ENCODE results near the gene MED9.
A peak's percentile ranks its signal among the peaks of the same experiment; 100 is the strongest.
"Not testable (repeated sequence)": the region's sequence is repeated elsewhere in the genome, so short reads cannot be mapped to it uniquely, and the experiment has no call there.

Gene MED9

GRCh38 chr17:17476865-17477467 is at the start of gene MED9:
Gene MED9, plus strand, starts transcription at chr17:17477000. Its CDS starts 42 bp downstream, at chr17:17477042.
- DNase-seq (ENCODE audit: low read depth in 2 of 2), result peak; percentile 89 to 91

- no peak for DNase-seq (ENCODE audit: low read depth in 2 of 2)
Measured at GRCh38 chr17:17429222-17429621, 47.6 kb upstream of the MED9 start.

GRCh38 chr17:17430924-17431323 is 45.9 kb upstream of the MED9 start:
- not testable (repeated sequence) for DNase-seq (ENCODE audit: low read depth in 2 of 2)

GRCh38 chr17:17431605-17432004 is 45.2 kb upstream of the MED9 start:
- no peak for DNase-seq (ENCODE audit: low read depth in 2 of 2)

DNA sequence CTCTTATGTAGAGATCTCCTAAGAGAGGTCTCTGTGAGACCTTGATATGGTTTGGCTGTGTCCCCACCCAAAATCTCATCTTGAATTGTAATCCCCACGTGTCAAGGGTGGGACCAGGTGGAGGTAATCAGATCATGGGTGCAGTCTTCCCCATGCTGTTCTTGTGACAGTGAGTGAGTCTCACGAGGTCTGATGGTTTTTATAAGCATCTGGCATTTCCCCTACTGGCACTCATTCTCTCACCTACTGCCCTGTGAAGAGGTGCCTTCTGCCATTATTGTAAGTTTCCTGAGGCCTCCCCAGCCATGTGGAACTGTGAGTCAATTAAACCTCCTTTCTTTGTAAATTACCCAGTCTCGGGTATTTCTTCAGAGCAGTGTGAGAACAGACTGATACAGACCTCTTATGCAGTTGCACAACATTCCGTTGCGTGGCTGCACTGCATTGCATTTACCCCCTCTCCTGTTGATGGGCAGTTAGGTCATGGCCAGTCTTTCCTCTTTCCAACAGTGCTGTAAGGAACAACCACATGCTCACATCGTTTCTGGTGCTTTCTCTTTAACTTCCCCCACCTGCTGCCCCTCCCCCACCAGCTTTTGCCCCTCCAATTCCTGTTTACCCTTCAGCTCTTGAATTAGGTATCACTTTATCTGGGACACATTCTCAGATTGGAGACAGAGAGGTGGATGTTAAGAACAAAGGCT is 43.6 kb upstream of the MED9 start:
- DNase-seq (ENCODE audit: low read depth in 2 of 2), result no peak

- DNase-seq (ENCODE audit: low read depth in 2 of 2), result no peak
Measured at GRCh38 chr17:17434477-17434876, 42.3 kb upstream of the MED9 start.

GRCh38 chr17:17435323-17435722 is 41.5 kb upstream of the MED9 start:
- no peak for DNase-seq (ENCODE audit: low read depth in 2 of 2)

DNA sequence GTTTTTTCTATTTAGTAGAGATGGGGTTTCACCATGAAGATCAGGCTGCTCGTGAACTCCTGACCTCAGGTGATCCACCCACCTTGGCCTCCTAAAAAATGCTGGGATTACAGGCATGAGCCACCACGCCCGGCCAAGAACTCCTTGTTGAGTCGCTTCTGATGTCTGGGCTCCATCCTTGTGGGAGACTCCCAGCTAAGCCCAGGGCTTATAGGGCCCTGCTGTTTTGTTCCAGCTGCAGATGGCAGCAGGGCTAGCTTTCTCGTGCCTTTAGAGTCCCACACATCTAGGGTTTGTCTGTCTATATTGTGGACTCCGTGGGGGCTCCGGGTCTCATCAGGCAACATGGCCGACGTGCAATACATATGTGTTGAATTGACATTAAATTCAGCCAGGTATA is 39.3 kb upstream of the MED9 start:
- DNase-seq (ENCODE audit: low read depth in 2 of 2), result no peak

DNA sequence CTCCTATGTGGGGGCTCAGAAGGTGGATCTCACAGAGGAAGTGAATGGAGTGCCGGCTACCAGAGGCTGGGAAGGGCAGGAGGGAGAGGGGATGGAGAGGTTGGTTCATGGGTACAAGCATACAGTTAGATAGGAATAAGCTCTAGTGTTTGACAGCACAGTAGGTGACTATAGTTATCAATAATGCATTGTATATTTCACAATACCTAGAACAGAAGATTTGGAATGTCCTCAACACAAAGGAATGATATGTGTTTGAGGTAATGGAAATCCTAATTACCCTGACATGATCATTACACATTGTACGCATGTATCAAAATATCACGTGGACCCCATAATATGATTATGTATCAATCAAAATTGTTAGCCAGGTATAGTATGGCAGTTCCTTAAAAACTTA is 38.9 kb upstream of the MED9 start:
- no peak for DNase-seq (ENCODE audit: low read depth in 2 of 2)

GRCh38 chr17:17440010-17440843 is 36.6 kb upstream of the MED9 start:
- DNase-seq (ENCODE audit: low read depth in 2 of 2), result peak; percentile 38 to 46

GRCh38 chr17:17440938-17441675 is 35.7 kb upstream of the MED9 start:
- DNase-seq (ENCODE audit: low read depth in 2 of 2), result no peak

DNA sequence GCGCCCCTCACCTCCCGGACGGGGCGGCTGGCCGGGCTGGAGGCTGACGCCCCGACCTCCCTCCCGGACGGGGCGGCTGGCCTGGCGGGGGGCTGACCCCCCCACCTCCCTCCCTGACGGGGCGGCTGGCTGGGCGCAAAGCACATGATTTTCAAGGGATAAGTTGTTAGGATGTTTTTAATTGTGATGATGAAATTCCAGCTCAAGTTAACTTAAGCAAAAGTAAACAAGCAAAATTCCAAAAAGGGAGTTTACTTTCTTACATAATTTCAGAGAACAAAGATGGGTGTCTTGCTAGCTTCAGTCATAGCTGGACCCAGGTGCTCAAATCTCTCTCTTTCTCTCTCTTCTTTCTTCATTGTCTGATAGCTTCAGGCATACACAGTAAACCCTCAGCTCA is 33.6 kb upstream of the MED9 start:
- no peak for DNase-seq (ENCODE audit: low read depth in 2 of 2)

DNA sequence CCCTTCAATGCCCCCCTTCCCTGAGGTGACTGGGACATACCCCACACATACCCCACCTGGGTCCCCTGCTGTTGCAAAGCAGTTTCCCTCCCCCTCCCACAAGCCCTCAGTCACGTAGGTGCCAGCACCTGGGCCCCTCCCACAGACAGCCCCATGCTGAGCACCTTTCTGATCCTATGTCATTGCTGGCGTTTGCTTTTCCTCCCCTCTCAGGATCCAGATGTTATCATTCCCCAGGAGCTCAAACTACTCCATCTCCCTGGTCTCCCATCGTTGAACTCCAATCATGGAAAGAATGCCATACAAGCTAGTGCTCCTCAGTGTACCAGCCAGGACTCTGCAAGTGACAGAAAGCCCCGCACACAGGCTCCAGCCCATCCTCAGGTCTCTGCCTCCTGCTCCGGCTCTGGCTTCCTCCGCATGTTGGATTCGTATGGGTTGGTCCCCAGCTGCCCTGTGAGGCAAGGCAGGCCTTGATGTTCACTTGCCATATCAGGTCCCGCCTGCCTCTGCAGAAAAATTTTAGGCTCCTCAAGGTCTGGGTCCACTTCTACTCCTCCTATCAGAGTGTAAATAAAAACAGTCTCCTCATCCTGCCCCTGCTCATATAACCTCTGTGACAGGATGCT is 31.4 kb upstream of the MED9 start:
- DNase-seq (ENCODE audit: low read depth in 2 of 2), result no peak

GRCh38 chr17:17445925-17446665 is 30.7 kb upstream of the MED9 start:
- DNase-seq (ENCODE audit: low read depth in 2 of 2), result no peak

DNA sequence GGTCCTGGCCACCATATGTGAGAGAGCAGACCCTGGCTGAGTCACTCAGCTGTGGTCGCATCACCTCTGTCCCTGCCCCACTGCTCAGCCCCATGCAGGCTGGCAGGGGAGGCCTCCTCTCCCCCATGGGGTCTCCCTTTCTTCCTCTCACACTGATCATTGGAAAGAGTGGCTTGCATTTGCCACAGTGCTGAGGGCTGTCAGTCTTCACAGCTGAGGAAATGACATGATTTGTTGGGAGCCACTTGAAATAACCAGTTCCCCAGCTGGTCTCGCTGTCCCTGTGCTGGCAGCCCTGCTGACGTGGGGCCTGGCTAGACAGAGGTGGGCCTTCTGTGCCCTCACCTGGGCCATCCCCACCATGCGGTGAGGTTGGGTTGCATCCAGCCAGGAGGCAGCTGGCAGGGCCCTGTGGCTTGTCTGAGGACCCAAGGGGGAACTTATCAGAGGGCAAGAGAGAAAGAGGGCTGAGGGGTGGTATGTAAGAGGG is 30.1 kb upstream of the MED9 start:
- no peak for DNase-seq (ENCODE audit: low read depth in 2 of 2)

DNA sequence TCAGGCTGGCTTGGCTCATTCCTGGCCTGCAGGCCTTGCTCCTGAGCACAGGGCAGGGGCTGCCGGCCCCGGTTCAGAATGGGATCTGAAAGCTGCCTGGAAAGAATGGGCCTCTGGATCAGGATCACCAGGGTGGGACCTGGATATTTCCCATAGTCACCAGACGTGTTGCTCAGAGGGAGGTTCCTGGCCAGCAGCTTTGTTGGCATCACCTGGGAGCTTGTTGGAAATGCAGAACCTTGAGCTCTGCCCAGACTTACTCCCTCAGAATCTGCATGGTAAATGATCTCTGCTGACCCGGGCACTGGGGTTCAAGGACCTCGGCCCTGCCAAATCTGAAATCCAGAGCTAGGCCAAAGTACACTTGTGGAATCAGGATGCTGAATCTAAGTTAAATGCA is 29.5 kb upstream of the MED9 start:
- DNase-seq (ENCODE audit: low read depth in 2 of 2), result no peak

GRCh38 chr17:17448076-17448475 is 28.7 kb upstream of the MED9 start:
- no peak for DNase-seq (ENCODE audit: low read depth in 2 of 2)

DNA sequence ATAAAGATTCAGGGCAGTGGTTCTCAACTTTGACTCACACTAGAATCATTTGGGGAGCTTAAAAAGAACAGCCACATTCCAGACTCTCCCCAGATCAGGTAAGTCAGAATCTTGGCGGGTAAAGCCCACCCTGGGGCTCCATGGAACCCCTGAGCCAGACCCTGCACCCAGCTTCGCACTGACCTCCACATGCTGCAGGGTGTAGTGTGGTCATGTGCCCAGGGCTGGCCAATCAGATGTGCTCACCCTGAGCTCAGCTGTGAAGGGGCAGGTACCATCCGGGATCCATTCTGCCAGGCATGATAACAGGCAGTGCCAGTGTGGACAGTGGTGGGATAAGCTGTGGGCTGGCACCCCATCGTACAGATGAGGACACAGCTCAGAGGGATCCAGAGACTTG is 28.1 kb upstream of the MED9 start:
- DNase-seq (ENCODE audit: low read depth in 2 of 2), result no peak

GRCh38 chr17:17453088-17453487 is 23.7 kb upstream of the MED9 start:
- DNase-seq (ENCODE audit: low read depth in 2 of 2), result no peak

DNA sequence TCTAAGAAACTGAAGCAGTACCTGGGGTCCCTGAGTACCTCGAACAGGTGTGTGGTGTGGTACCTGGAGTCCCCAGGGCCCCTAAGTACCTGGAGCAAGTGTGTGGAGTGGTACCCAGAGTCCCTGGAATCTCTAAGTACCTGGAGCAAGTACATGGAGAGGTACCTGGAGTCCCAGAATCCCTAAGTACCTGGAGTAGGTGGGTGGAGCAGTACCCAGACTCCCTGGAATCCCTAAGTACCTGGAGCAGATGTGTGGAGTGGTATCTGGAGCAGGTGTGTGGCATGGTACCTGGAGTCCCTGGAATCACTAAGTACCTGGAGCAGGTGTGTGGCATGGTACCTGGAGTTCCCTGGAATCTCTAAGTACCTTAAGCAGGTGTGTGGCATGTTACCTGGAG is 22.5 kb upstream of the MED9 start:
- no peak for DNase-seq (ENCODE audit: low read depth in 2 of 2)

GRCh38 chr17:17454700-17455099 is 22.1 kb upstream of the MED9 start:
- DNase-seq (ENCODE audit: low read depth in 2 of 2), result not testable (repeated sequence)

Measured in stimulated activated CD8-positive, alpha-beta memory T cell treated with anti-CD3 and anti-CD28 coated beads, Interleukin-15, amount 100 ng/mL, for 4 hours (primary cell).